ENCODE measurements around the gene RASGRP1. TPM values are rescaled to one million over a fixed set of nuclear protein-coding genes. Genes with fewer than 3 reads are reported as not detected.

RASGRP1 gene
- polyA plus RNA-seq, 5 donors = 0.65 to 1.5 (median 1.3) TPM

DNA sequence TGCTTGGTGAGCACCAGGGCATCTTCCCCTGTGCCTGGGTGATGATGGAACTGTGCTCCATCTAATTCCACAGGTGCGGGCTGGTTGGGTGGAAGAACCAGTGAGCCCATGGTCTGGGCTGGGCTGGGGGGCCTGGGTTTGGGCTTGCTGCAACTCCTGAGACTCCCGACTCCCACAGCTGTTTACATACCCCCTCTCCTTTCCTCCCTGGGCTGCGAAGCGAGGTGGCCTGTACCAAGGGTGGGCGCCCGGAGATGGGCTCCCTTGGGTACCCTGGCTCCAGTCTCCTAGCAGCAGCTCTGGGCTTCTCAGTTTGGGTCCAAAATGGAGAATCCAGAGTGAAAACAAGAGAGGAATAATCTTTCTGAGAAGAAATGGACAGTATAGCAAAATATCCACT, 105.1 kb downstream of the RASGRP1 start:
- DNase-seq = no peak

DNA sequence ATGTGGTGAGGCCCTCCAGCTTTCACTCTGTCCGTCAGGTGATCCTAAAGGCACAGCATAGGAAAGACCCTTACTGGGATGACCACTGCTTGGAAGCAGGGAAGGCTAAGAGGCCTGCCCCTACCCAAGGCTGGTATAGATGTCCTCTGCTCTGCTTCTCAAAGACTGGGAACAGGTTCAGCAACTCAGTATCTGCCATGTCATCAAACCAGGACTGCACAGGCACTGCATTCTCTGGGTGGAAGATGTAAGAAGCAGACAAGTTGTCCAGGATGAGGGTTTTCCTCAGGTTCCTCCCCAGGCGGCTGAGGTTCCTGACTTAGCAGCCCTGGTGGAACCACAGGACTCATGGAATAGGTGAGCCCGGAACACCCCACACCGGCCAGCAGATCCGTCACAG, 106.0 kb downstream of the RASGRP1 start:
- DNase-seq = no peak

DNA sequence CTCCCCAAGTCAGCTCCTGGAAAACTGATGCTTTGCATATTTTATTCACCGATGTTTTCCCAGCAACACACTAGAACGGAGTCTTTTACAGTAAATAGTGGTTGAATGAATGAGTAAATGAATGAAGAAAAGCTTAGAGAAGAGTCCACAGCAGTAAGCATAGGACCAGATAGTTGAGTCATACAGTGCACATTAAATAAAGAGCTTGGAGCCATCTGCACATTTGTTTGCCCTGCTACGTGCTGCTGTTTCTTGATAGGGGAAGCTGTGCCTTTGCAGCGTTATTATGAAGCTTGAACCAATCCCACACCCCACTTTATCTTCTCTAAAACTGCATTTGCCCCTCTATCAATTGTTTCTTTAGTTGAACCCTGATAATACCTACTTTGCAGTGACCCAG, 109.5 kb downstream of the RASGRP1 start:
- peak in 1 of 2 donors; percentile 5 for DNase-seq

DNA sequence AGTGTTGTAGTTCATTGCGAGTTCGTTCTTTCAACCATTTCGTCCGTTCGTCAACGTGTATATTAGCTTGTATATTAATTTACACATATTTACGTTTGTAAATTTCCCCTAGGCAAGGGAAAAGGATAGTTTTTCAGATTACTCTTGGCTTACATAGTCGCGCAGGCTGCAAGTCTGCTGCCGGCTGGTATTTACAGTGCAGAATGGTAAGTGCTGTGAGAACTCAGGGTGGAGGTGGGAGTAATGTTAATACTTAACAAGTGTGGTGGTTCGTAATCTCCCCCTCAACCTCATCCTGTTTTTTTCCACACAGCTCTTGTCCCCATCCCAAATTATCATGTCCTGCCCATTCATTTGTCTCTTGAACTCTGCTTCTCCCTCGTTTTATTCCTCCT, 109.9 kb downstream of the RASGRP1 start:
- DNase-seq = no peak

DNA sequence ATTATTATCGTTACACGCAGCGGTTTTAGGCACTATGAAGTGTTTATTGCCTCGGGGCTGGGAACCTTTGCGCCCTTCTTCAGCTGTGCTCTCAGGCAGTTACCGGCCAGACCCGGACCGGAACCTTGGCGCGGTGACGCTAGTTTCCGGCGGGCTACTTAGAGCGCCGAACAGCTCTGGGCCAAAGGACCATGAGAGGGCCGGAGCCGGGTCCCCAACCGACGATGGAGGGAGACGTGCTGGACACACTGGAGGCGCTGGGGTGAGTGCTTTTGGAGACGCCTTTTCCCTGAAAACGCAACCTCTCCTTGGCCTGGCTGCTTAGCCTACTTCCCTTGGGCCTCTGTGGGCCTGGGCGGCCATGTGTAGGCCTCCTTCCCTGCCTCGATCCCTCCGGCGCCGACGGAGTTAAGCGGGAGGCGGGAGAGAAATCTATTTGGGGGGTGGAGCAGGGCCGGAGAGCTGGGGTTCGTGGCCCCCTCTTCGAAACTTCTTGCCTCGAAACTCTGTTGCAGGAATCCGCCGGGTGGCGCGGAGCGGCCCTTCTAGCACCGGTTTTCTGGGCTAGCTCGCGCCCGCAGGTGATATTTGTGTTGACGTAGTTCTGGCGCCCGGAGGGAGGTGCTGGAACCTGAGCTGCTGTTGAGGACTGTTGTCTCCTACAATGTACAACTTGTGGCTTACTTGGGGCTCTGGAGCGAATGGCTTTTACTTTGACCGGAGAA, 110.5 kb downstream of the RASGRP1 start, which contains the start of gene FAM98B:
FAM98B (plus strand) TSS at position 157 of the 725 bp plus-strand sequence; CDS start at position 192, 35 bp downstream.
- peak; percentile 90 for DNase-seq

DNA sequence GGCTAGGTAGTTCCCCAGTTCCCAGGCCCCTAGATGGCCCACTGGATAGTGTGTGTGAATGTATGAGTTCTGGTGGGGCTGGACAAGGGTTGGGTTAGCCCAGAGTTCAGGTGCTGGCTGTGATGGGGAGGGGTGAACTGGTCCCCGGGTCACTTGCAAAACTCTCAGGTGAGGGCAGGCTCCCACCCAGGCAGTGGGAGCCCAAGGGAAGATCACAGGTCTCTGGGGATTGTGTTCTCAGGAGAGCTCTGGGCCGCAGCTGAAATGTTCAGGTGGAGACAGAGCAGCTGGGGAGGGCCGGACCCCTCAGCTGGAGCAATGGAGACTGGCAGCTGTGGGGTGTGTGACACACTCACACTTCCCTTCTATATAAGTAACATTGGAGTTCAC, 123.5 kb downstream of the RASGRP1 start:
- no peak for DNase-seq

DNA sequence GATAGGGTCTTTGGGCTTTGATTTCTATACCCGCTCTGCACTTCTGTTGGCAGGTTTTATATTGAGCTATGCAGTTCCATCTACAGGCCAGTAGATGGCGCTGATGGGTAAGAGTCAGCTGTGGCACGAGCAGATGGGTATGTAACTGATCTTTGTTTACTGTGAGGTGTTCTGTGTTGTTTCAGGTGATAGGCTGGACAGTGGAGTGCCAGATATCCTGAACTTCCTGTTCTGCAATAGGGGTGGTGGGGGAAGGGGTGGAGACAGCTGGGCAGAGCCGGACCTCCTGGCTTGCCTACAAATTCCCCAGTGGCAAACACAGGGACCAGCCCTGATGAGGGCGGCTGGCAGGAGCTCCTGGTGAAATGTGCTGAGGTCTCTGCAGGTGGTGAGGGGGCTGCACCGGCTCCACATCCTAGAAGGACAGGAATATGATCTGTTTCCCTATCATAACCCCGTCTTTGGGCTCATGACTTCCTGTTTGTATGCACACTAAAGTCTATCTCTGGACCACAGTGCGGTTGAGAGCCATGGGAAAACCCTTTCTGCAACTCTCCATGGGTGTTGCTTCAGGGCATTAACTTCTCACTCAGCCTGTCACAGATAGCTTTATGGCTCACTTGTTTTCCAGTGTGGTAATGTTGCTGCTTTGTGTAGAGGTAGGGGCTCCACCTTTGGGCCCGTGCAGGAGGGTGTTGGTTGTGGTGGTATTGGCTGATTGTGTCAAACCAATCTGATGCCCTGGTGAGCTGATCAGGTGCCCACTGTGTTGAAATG, 124.1 kb downstream of the RASGRP1 start:
- DNase-seq = peak; percentile 27 to 45

Other genes starting within 250 kb of the RASGRP1 start
- 10 to 100 TPM; 48.3 to 77.6 (median 55.2) TPM for gene FAM98B, start 110.7 kb downstream of the RASGRP1 start, polyA plus RNA-seq (ENCODE audit: insufficient read depth in 1 of 5, insufficient read length in 5 of 5, low replicate concordance in 1 of 5)

Data from right lung (tissue), 5 donors.